ENCODE measurements around the gene PRKACG. TPM values are rescaled to one million over a fixed set of nuclear protein-coding genes. Genes with fewer than 3 reads are reported as not detected.
A peak's percentile ranks its signal among the peaks of the same experiment; 100 is the strongest.

Gene PRKACG
- polyA plus RNA-seq, 1 donor from 2014 or later = not detected

GRCh38 chr9:69030851-69031645, 17.1 kb upstream of the PRKACG start:
- no peaks in the 10 kb centered on the region for H3K9me2 ChIP-seq (ENCODE audit: insufficient read depth, low read length)
- no peaks in the 10 kb centered on the region for H3K79me2 ChIP-seq (replicated peaks; ENCODE audit: insufficient read depth, low read length)
- H3K9ac ChIP-seq (ENCODE audit: low read length) = no peak overlapping the region
- no peaks in the 10 kb centered on the region for H3K27me3 ChIP-seq (ENCODE audit: insufficient read depth, low read depth, low read length)
- no peaks in the 10 kb centered on the region for H4K20me1 ChIP-seq (ENCODE audit: insufficient read depth)
- no peaks in the 10 kb centered on the region for H3F3A ChIP-seq (ENCODE audit: insufficient read depth, low read length, poor library complexity, severe bottlenecking)
- H3K4me2 ChIP-seq (ENCODE audit: low read length) = no peak overlapping the region
- no peaks in the 10 kb centered on the region for H3K9me3 ChIP-seq (ENCODE audit: low read length)
- H3K36me3 ChIP-seq (ENCODE audit: insufficient read depth, low read length) = no peaks in the 10 kb centered on the region
- H3K27ac ChIP-seq (ENCODE audit: low read length) = no peak overlapping the region
- no peak overlapping the region for H2AFZ ChIP-seq (ENCODE audit: low read depth, low read length)
- H3K4me3 ChIP-seq (ENCODE audit: low read length) = no peak overlapping the region
- TF ChIP-seq, protein P1, sequence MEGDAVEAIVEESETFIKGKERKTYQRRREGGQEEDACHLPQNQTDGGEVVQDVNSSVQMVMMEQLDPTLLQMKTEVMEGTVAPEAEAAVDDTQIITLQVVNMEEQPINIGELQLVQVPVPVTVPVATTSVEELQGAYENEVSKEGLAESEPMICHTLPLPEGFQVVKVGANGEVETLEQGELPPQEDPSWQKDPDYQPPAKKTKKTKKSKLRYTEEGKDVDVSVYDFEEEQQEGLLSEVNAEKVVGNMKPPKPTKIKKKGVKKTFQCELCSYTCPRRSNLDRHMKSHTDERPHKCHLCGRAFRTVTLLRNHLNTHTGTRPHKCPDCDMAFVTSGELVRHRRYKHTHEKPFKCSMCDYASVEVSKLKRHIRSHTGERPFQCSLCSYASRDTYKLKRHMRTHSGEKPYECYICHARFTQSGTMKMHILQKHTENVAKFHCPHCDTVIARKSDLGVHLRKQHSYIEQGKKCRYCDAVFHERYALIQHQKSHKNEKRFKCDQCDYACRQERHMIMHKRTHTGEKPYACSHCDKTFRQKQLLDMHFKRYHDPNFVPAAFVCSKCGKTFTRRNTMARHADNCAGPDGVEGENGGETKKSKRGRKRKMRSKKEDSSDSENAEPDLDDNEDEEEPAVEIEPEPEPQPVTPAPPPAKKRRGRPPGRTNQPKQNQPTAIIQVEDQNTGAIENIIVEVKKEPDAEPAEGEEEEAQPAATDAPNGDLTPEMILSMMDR (IDR thresholded peaks at IDR 0.05; ENCODE audit: poor library complexity, severe bottlenecking) = no peak
- TF ChIP-seq POLR2AphosphoS5 (IDR thresholded peaks at IDR 0.05) (peak; percentile 13), SMC3 (conservative IDR thresholded peaks at IDR 0.05; ENCODE audit: poor library complexity) (no peak), MXI1 (conservative IDR thresholded peaks at IDR 0.05; ENCODE audit: poor library complexity, severe bottlenecking) (no peak), TAF1 (IDR thresholded peaks at IDR 0.05; ENCODE audit: low read depth) (no peak), EP300 (conservative IDR thresholded peaks at IDR 0.05; ENCODE audit: poor library complexity, severe bottlenecking) (peak; percentile 15), EZH2 (IDR thresholded peaks at IDR 0.05; ENCODE audit: borderline replicate concordance, insufficient read depth, low read length, poor library complexity, severe bottlenecking) (no peak), RAD21 (conservative IDR thresholded peaks at IDR 0.05) (no peak)
- TF ChIP-seq, protein P2, sequence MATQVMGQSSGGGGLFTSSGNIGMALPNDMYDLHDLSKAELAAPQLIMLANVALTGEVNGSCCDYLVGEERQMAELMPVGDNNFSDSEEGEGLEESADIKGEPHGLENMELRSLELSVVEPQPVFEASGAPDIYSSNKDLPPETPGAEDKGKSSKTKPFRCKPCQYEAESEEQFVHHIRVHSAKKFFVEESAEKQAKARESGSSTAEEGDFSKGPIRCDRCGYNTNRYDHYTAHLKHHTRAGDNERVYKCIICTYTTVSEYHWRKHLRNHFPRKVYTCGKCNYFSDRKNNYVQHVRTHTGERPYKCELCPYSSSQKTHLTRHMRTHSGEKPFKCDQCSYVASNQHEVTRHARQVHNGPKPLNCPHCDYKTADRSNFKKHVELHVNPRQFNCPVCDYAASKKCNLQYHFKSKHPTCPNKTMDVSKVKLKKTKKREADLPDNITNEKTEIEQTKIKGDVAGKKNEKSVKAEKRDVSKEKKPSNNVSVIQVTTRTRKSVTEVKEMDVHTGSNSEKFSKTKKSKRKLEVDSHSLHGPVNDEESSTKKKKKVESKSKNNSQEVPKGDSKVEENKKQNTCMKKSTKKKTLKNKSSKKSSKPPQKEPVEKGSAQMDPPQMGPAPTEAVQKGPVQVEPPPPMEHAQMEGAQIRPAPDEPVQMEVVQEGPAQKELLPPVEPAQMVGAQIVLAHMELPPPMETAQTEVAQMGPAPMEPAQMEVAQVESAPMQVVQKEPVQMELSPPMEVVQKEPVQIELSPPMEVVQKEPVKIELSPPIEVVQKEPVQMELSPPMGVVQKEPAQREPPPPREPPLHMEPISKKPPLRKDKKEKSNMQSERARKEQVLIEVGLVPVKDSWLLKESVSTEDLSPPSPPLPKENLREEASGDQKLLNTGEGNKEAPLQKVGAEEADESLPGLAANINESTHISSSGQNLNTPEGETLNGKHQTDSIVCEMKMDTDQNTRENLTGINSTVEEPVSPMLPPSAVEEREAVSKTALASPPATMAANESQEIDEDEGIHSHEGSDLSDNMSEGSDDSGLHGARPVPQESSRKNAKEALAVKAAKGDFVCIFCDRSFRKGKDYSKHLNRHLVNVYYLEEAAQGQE (IDR thresholded peaks at IDR 0.05; ENCODE audit: borderline replicate concordance) = no peak

- Histone ChIP-seq H3F3A (ENCODE audit: insufficient read depth, low read length, poor library complexity, severe bottlenecking) (no peaks in the 10 kb centered on the region), H3K27ac (ENCODE audit: low read length) (no peak overlapping the region), H3K9ac (ENCODE audit: low read length) (no peak overlapping the region), H4K20me1 (ENCODE audit: insufficient read depth) (no peaks in the 10 kb centered on the region), H3K27me3 (ENCODE audit: insufficient read depth, low read depth, low read length) (no peaks in the 10 kb centered on the region), H3K36me3 (ENCODE audit: insufficient read depth, low read length) (no peaks in the 10 kb centered on the region), H3K4me2 (ENCODE audit: low read length) (no peak overlapping the region), H3K9me3 (ENCODE audit: low read length) (no peaks in the 10 kb centered on the region), H2AFZ (ENCODE audit: low read depth, low read length) (no peak overlapping the region), H3K4me3 (ENCODE audit: low read length) (no peak overlapping the region), H3K9me2 (ENCODE audit: insufficient read depth, low read length) (no peaks in the 10 kb centered on the region), H3K79me2 (replicated peaks; ENCODE audit: insufficient read depth, low read length) (no peaks in the 10 kb centered on the region)
- TF ChIP-seq POLR2AphosphoS5 (IDR thresholded peaks at IDR 0.05) = no peak
- no peak for TF ChIP-seq RAD21 (conservative IDR thresholded peaks at IDR 0.05)
- TF ChIP-seq, protein P1 (IDR thresholded peaks at IDR 0.05; ENCODE audit: poor library complexity, severe bottlenecking) = no peak
- TF ChIP-seq, protein P2 (IDR thresholded peaks at IDR 0.05; ENCODE audit: borderline replicate concordance) = no peak
Measured at GRCh38 chr9:69029535-69029934, 15.6 kb upstream of the PRKACG start.

Measured in neural cell (in vitro differentiated cells).